Rectal smooth muscle tissue (tissue), 1 donor: Measurements from ENCODE around the gene LAT.
"Not testable (repeated sequence)": the region's sequence is repeated elsewhere in the genome, so short reads cannot be mapped to it uniquely, and the experiment has no call there.

Experiments used
- H3K27ac ChIP-seq: one replicate; pipeline ENCODE4 v1.7.0; 2013; ENCODE audit warnings: low read depth, low read length, inconsistent platforms
- H3K27me3 ChIP-seq: one replicate; pipeline ENCODE4 v1.7.0; 2013; ENCODE audit warnings: low read length; ENCODE audit not compliant: control insufficient read depth, insufficient read depth
- H3K36me3 ChIP-seq: one replicate; pipeline ENCODE4 v1.7.0; 2013; ENCODE audit warnings: low read length; ENCODE audit not compliant: control insufficient read depth, insufficient read depth
- H3K4me1 ChIP-seq: one replicate; pipeline ENCODE4 v1.7.0; 2013; ENCODE audit warnings: low read length; ENCODE audit not compliant: control insufficient read depth, insufficient read depth
- H3K4me3 ChIP-seq: one replicate; pipeline ENCODE4 v1.7.0; 2013; ENCODE audit warnings: low read length
- H3K9ac ChIP-seq: one replicate; pipeline ENCODE4 v1.7.0; 2013; ENCODE audit warnings: low read length

The LAT gene, protein sequence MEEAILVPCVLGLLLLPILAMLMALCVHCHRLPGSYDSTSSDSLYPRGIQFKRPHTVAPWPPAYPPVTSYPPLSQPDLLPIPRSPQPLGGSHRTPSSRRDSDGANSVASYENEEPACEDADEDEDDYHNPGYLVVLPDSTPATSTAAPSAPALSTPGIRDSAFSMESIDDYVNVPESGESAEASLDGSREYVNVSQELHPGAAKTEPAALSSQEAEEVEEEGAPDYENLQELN

DNA sequence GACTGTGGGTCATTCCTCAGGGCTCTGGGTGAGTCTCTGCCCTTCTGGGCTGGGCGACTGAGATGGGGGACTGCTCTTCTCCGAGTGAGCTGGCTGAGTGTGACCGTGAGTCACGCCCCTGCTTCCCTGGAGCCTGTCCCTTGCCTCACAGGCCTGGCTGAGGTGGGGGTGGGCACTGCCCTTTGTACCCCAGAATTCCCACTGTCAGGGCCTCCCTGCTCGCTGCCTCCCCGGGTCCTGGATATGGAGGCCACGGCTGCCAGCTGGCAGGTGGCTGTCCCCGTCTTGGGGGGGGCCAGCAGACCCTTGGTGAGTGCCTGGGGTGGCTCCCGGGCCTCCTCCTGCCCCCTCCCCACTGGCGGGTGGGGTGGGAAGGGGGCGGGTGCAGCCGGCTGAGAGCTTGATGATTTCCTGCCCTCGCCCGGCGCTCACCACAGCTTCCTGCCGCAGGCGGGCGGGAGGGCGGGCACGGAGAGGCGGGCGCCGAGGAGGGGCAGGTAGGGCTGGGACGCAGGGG, at the start of gene LAT:
Gene LAT, plus strand, starts transcription at position 434 of the 517 bp plus-strand sequence. CDS start 366 bp downstream, outside the sequence.
- H3K4me3 ChIP-seq, result peak within 1 kb of the TSS; percentile 53
- no peak within 1 kb of the TSS for H3K27ac ChIP-seq
- H3K9ac ChIP-seq, result peak within 1 kb of the TSS; percentile 38
- H3K27me3 ChIP-seq, result no peaks in the 10 kb centered on the region
- no peaks in the 10 kb centered on the region for H3K4me1 ChIP-seq
- H3K36me3 ChIP-seq, result peaks cover 16% of the 10 kb centered on the region

DNA sequence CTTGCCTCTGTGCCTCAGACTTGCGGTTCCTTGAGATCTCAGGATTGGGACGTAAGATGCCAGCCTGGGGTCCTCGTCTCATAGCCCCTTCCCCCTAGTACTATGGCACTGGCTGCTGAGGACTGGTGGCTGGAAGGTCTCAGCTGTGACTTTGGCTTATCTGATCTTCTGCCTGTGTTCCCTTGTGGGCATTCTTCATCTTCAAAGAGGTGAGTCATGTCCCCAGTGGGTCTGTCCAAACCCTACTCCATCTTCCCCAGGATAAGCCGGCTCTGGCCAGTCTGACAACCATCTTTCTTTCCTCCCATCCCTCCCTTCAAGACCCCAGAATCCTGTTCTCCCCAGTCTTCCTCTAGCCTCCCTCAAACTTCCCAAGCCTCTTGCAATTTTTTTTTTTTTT, 49.5 kb upstream of the LAT start:
- Histone ChIP-seq H3K36me3 (no peaks in the 10 kb centered on the region), H3K27ac (no peak overlapping the region), H3K4me1 (no peaks in the 10 kb centered on the region), H3K4me3 (no peak overlapping the region), H3K9ac (no peak overlapping the region), H3K27me3 (no peaks in the 10 kb centered on the region)

DNA sequence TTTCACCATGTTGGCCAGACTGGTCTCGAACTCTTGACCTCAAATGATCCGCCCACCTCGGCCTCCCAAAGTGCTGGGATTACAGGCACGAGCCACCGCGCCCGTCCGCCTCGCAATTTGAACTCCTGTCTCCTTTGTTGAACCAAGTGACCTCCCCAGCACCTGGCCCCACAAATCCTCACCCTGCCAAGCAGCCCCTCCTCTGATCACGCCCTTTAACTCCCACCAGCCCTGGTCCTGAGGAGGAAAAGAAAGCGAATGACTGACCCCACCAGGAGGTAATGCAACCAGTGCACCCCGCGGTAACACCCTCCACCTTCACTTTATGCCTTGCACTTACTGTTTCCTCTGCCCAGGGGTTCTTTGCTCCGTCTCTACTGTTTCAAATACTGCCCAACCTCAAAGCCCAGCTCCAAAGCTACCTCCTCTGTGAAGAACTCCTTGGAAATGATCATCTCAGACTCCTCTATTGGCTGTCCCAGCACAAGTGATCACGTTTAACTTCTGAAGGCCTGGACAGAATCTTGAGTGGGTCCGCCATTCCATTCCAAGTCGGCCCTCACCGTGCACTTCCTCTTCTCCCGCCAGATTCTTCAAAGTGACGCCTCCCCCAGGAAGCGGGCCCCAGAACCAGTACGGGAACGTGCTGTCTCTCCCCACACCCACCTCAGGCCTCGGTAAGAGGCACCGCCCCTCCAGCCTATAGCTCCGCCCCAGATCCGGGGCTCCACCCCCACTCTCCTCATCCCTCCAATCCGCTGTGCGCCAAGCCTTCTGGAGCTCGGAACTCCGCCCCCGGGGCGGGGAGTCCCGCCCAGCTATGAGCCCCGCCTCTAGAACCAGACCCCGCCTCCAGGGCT, 48.7 kb upstream of the LAT start:
- H3K27me3 ChIP-seq, result no peaks in the 10 kb centered on the region
- no peaks in the 10 kb centered on the region for H3K36me3 ChIP-seq
- H3K27ac ChIP-seq, result no peak overlapping the region
- peak overlapping the region; percentile 5 for H3K4me3 ChIP-seq
- H3K4me1 ChIP-seq, result no peaks in the 10 kb centered on the region
- no peak overlapping the region for H3K9ac ChIP-seq

DNA sequence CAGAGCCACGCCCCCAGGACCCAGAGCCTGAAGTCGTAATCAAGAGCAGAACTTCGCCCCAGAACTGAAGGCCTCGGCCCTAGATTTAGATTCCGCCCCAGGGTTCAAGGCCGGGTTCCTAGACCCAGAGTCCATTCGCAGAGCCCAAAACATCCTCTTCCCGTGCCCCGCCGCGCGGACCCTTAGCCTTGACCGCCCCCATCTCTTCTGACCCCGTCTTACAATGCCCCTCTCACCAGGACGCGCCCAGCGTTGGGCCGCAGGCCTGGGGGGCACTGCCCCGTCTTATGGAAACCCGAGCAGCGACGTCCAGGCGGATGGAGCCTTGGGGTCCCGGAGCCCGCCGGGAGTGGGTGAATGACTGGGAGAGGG, 48.1 kb upstream of the LAT start:
- Histone ChIP-seq H3K4me3 (peak overlapping the region; percentile 5), H3K27me3 (no peaks in the 10 kb centered on the region), H3K9ac (no peak overlapping the region), H3K4me1 (no peaks in the 10 kb centered on the region), H3K27ac (no peak overlapping the region), H3K36me3 (no peaks in the 10 kb centered on the region)

DNA sequence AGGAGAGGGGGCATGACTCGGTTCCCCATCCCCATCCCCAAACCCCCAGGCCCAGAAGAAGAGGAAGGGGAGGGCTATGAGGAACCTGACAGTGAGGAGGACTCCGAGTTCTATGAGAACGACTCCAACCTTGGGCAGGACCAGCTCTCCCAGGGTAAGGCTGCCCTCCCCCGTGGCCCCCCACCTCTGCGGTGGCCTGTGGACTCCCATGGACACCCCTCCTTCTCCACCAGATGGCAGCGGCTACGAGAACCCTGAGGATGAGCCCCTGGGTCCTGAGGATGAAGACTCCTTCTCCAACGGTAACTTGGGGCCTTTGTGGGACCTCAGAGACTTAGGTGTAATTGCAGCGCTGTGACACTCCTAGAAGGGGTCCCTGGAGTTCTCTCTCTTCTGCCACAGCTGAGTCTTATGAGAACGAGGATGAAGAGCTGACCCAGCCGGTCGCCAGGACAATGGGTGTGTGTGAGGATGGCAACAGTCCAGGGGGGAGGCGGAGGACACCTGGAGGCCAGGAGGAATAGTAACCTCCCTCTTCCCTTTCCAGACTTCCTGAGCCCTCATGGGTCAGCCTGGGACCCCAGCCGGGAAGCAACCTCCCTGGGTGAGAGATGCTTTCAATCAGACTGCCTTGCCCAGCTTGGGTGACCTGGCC, 47.5 kb upstream of the LAT start:
- Histone ChIP-seq H3K27ac (no peak overlapping the region), H3K27me3 (no peaks in the 10 kb centered on the region), H3K36me3 (no peaks in the 10 kb centered on the region), H3K4me3 (no peak overlapping the region), H3K9ac (no peak overlapping the region), H3K4me1 (no peaks in the 10 kb centered on the region)

DNA sequence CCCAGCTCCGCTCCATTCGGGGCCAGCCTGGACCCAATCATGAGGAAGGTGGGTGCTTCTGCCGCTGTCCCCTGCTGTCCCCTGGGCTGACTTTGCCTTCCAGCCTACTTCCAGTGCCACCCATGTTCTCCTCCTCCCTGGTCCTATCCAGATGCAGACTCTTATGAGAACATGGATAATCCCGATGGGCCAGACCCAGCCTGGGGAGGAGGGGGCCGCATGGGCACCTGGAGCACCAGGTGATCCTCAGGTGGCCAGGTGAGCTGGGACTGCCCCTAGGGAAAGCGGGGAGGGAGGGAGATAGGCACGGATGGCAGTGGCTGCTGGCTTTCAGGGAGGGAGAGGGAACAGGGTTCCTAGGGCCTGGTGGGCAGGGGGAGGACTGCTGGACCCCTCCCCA, 46.1 kb upstream of the LAT start:
- Histone ChIP-seq H3K9ac (no peak overlapping the region), H3K4me1 (no peaks in the 10 kb centered on the region), H3K36me3 (no peaks in the 10 kb centered on the region)

DNA sequence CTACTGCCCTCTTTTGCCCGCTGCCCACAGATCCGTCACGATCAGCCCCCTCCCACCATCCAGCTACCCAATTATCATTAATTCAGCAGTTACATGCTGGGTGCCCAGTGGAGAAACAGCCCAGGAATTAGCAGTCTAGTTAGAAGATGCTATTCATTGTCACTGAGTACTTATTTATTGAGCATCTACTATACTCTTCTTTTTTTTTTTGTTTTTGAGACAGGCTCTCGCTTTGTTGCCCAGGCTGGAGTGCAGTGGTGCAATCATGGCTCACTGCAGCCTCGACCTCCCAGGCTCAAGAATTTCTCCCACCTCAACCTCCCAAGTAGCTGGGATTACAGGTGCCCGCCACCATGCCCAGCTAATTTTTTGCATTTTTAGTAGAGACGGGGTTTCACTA, 45.0 kb upstream of the LAT start:
- H3K9ac ChIP-seq, H3K4me3 ChIP-seq, H3K27ac ChIP-seq, H3K36me3 ChIP-seq, H3K27me3 ChIP-seq, H3K4me1 ChIP-seq: not testable (repeated sequence)

More for the DNA sequence above, 46.1 kb upstream of the LAT start:
- Histone ChIP-seq H3K27ac (no peak overlapping the region), H3K4me3 (no peak overlapping the region), H3K27me3 (no peaks in the 10 kb centered on the region)

DNA sequence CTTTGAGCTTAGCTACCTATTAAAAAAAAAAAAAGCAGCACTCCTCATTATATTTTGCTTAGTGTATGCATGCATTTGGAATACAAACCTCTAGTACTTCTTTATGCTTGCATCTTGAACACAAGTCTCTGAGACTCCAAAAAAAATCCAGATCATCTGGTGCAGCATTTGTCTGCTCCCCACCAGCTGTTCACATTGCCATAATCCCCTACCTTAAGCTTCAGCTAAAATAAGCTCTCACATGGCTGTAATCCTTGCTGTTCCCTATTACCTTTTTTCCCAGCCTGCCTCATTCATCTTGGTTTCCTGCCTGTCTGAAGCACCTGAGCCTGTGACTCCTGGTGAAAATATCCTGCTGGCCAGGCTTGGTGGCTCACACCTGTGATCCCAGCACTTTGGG, 41.6 kb upstream of the LAT start:
- H3K36me3 ChIP-seq, result no peaks in the 10 kb centered on the region
- peaks cover 5% of the 10 kb centered on the region for H3K4me1 ChIP-seq
- no peak overlapping the region for H3K9ac ChIP-seq
- no peak overlapping the region for H3K27ac ChIP-seq
- H3K27me3 ChIP-seq, result no peaks in the 10 kb centered on the region
- no peak overlapping the region for H3K4me3 ChIP-seq

DNA sequence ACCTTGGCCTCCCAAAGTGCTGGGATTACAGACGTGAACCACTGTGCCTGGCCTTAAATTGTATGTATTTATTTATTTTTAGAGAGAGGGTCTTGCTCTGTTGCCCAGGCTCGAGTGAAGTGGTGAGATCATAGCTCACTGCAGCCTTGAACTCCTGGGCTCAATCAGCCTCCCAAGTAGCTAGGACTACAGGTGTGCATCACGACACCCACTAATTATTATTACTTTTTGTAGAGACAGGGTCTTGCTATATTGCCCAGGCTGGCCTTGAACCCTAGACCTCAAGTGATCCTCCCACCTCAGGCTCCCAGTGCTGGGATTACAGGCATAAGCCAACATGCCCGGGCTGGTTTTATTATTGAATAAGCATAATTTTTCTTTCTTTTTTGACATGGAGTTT, 38.2 kb upstream of the LAT start:
- no peak overlapping the region for H3K4me3 ChIP-seq
- no peaks in the 10 kb centered on the region for H3K36me3 ChIP-seq
- no peak overlapping the region for H3K27ac ChIP-seq
- peaks cover 8% of the 10 kb centered on the region for H3K4me1 ChIP-seq
- no peak overlapping the region for H3K9ac ChIP-seq
- no peaks in the 10 kb centered on the region for H3K27me3 ChIP-seq

DNA sequence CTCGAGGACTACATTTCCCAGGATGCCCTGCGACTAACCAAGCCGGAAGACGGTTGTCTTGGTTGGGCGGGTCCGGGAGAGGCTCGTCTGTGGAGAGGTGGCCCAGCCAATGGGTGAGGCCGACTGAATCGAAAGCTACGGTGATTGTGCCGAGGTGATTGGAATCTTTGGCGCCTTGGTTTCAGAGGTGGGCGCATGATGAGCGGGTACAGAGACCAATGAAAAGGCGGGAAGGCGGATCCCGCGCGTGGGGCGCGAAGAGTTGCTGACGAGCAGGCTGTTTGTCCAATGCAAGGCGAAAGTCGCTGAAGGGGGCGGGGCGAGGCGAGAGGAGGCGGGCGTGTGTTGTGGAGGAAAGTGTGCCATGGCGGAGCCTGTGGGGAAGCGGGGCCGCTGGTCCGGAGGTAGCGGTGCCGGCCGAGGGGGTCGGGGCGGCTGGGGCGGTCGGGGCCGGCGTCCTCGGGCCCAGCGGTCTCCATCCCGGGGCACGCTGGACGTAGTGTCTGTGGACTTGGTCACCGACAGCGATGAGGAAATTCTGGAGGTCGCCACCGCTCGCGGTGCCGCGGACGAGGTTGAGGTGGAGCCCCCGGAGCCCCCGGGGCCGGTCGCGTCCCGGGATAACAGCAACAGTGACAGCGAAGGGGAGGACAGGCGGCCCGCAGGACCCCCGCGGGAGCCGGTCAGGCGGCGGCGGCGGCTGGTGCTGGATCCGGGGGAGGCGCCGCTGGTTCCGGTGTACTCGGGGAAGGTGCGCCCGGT, 34.0 kb upstream of the LAT start, which contains the start of gene NFATC2IP:
Gene NFATC2IP, plus strand, starts transcription at position 290 of the 762 bp plus-strand sequence. Its CDS starts 75 bp downstream, at position 365.
- peak within 1 kb of the TSS; percentile 86 for H3K4me3 ChIP-seq
- H3K27ac ChIP-seq, result peak within 1 kb of the TSS; percentile 78
- H3K9ac ChIP-seq, result peak within 1 kb of the TSS; percentile 62
- peaks cover 9% of the 10 kb centered on the region for H3K4me1 ChIP-seq
- peaks cover 15% of the 10 kb centered on the region for H3K36me3 ChIP-seq
- H3K27me3 ChIP-seq, result no peaks in the 10 kb centered on the region

DNA sequence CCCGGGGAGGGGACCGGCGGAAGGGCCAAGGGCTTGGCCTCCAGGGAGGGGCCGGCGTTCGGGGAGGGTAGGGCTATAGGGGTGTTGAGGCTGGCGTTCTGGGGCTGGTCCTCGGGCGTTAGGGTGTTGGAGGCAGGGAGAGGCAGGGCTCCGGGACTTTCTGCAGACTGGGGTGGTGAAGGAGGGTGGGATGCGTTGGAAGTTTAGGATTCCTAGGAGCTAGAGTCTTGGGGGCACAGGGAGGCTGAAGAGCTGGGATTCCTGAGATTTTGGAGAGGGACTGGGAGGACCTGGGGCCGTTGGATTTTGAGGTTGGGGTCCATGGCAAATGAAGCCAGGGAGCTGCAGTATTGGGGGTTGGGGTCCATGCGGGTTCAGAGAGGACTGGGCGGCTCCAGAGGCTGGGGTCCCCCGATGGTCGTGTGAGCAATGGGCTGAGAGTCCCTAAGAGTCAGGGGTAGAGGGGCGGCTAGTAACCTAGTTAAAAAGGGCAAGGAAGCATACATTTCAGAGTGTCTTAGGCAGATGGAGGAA, 33.4 kb upstream of the LAT start:
- H3K4me1 ChIP-seq, result peaks cover 8% of the 10 kb centered on the region
- H3K36me3 ChIP-seq, result peaks cover 21% of the 10 kb centered on the region
- H3K27me3 ChIP-seq, result no peaks in the 10 kb centered on the region
- peak overlapping the region; percentile 62 for H3K9ac ChIP-seq
- no peak overlapping the region for H3K27ac ChIP-seq
- H3K4me3 ChIP-seq, result peak overlapping the region; percentile 86
